T-cell (primary cell): ENCODE results near the gene ILKAP. TPM values are rescaled to one million over a fixed set of nuclear protein-coding genes. Genes with fewer than 3 reads are reported as not detected.

ENCODE experiments used
- ATAC-seq, 4 experiments: fragments of 200-7000 bp in 3 of 4; fragments of 150-1000 bp in 1 of 4; cut with Tn5 transposase; replicated peaks in 1 of 4; 1 replicate in 3 of 4; 2 replicates in 1 of 4; pipeline ENCODE4 v1.10.0; 2021; ENCODE audit warnings: moderate library complexity in 3 of 4, mild to moderate bottlenecking in 2 of 4, moderate number of reproducible peaks in 1 of 4
- CTCF ChIA-PET, 2 donors: fragments of 300-600 bp; sonication (Branson Sonifier 250); formaldehyde crosslinking; loops; one replicate each; lab custom pipeline; 2022; ENCODE audit warnings: antibody characterized with exemption in 2 of 2; lab: Charles Lee
- POLR2A ChIA-PET, 2 donors: fragments of 300-600 bp; sonication (Branson Sonifier 250); formaldehyde crosslinking; loops; one replicate each; lab custom pipeline; 2022; ENCODE audit warnings: antibody characterized with exemption in 2 of 2; lab: Charles Lee
- DNase-seq, 35 experiments: peaks; one replicate each; pipeline versions ENCODE4 v3.0.0 to v3.0.0-alpha.2; 2013 to 2023
- H3K27ac ChIP-seq: one replicate; pipeline ENCODE4 v1.5.1; 2013; ENCODE audit warnings: low read length
- H3K27me3 ChIP-seq, 2 experiments: replicated peaks in 1 of 2; 1 replicate in 1 of 2; 2 replicates in 1 of 2; pipeline versions ENCODE4 v1.6.1 to v1.7.0; 2013; ENCODE audit warnings: low read length in 1 of 2, mixed read lengths in 1 of 2; ENCODE audit not compliant: control insufficient read depth in 2 of 2, insufficient read depth in 2 of 2; ENCODE audit errors: extremely low read depth in 1 of 2
- H3K36me3 ChIP-seq, 2 donors: 1 replicate in 1 of 2; 2 replicates in 1 of 2; pipeline versions ENCODE4 v1.6.1 to v1.7.0; 2013; ENCODE audit warnings: low read length in 1 of 2; ENCODE audit not compliant: control insufficient read depth in 2 of 2, insufficient read depth in 1 of 2; ENCODE audit errors: extremely low read depth in 1 of 2
- H3K4me1 ChIP-seq, 2 experiments: 1 replicate in 1 of 2; 2 replicates in 1 of 2; pipeline versions ENCODE4 v1.6.1 to v1.7.0; 2013; ENCODE audit warnings: low read length in 2 of 2, mixed read lengths in 1 of 2; ENCODE audit not compliant: insufficient read depth in 2 of 2, control insufficient read depth in 1 of 2; ENCODE audit errors: extremely low read depth in 1 of 2
- H3K4me3 ChIP-seq, 2 donors: 1 replicate in 1 of 2; 2 replicates in 1 of 2; pipeline versions ENCODE4 v1.5.1 to v1.7.0; 2013; ENCODE audit warnings: mild to moderate bottlenecking in 2 of 2, low read length in 1 of 2, moderate library complexity in 1 of 2; ENCODE audit not compliant: control insufficient read depth in 1 of 2; ENCODE audit errors: extremely low read depth in 1 of 2
- H3K9me3 ChIP-seq: 2 replicates; pipeline ENCODE4 v1.7.0; 2013
- H3K27ac Mint-ChIP-seq, 2 donors: one replicate each; pipeline ENCODE4 v1.8.0; 2020 to 2021; ENCODE audit warnings: mild to moderate bottlenecking in 2 of 2, mixed read lengths in 2 of 2
- H3K27me3 Mint-ChIP-seq, 2 donors: one replicate each; pipeline ENCODE4 v1.8.0; 2021 to 2022; ENCODE audit warnings: mixed read lengths in 2 of 2
- H3K36me3 Mint-ChIP-seq: one replicate; pipeline ENCODE4 v1.8.0; 2021; ENCODE audit warnings: mixed read lengths
- H3K4me1 Mint-ChIP-seq, 3 donors: one replicate each; pipeline ENCODE4 v1.8.0; 2020 to 2022; ENCODE audit warnings: mixed read lengths in 3 of 3, mild to moderate bottlenecking in 1 of 3
- H3K4me3 Mint-ChIP-seq, 3 donors: one replicate each; pipeline ENCODE4 v1.8.0; 2020 to 2022; ENCODE audit warnings: mild to moderate bottlenecking in 3 of 3, mixed read lengths in 3 of 3, moderate library complexity in 3 of 3
- H3K9me3 Mint-ChIP-seq, 3 donors: one replicate each; pipeline ENCODE4 v1.8.0; 2020 to 2022; ENCODE audit warnings: mixed read lengths in 3 of 3
- WGBS: methylation state at CpG from one replicate; pipeline ENCODE4 v1.1.5; 2013; ENCODE audit warnings: missing lambda C conversion rate; ENCODE audit not compliant: insufficient coverage; 5-methylcytosine and 5-hydroxymethylcytosine counted together
- total RNA-seq, 35 experiments: library from RNA in 6 of 35; stranded (reverse) in 6 of 35; fragments of 120-200 nt in 1 of 35; gene quantifications; one replicate each; pipeline versions ENCODE4 v1.2.1 to v1.2.4 and lab custom pipeline; 2013 to 2026

Gene ILKAP
- total RNA-seq, 5 donors from 2014 or later (not counting 1 experiment from before 2014, with no cell fraction given): 72.8 to 120 (median 76.3) TPM

- WGBS: no CpG with 5 or more reads among the region's 2 CpGs
These were observed 38.5 kb upstream of the ILKAP start for GRCh38 chr2:238241970-238242369.

GRCh38 chr2:238240757-238241711 lies 37.5 kb upstream of the ILKAP start:
- Mint-ChIP-seq H3K36me3 (peaks cover 9% of the 10 kb centered on the region), H3K4me1 (peaks cover 3 to 8% (median 5%) of the 10 kb centered on the region in 3 donors), H3K4me3 (peak overlapping the region; percentile 44 to 87 (median 63)), H3K27ac (no peak overlapping the region), H3K27me3 (peaks cover 1 to 8% of the 10 kb centered on the region in 2 donors), H3K9me3 (no peaks in the 10 kb centered on the region)
- CTCF ChIA-PET: no interaction called here
- 17% methylated on average over 59 of the region's 71 CpGs for WGBS
- peaks cover 0 to 6% of the 10 kb centered on the region in 2 donors for H3K36me3 ChIP-seq
- H3K9me3 ChIP-seq: no peaks in the 10 kb centered on the region
- DNase-seq (peak in 7 of 35 experiments; percentile 12 to 49 (median 23)), ATAC-seq (no peak)
- peak overlapping the region in 1 of 2 donors; percentile 47 for H3K4me3 ChIP-seq
- peaks cover 16 to 32% of the 10 kb centered on the region in 2 experiments for H3K27me3 ChIP-seq
- peaks cover 0 to 22% of the 10 kb centered on the region in 2 experiments for H3K4me1 ChIP-seq
- POLR2A ChIA-PET: no interaction called here
- H3K27ac ChIP-seq: no peak overlapping the region

More at GRCh38 chr2:238241970-238242369, 38.5 kb upstream of the ILKAP start:
- no peaks in the 10 kb centered on the region for H3K9me3 Mint-ChIP-seq
- DNase-seq: no peak
- peaks cover 7 to 23% of the 10 kb centered on the region in 2 experiments for H3K27me3 ChIP-seq
- ChIA-PET CTCF (interaction anchor here in 1 of 2 donors (1.4 kb wide), 1 partner anchor 11 kb away, joined by 5 read pairs; no protein-coding TSS in a partner anchor), POLR2A (interaction anchor here in 1 of 2 donors (0.6 kb wide), 1 partner anchor 43 kb away, joined by 3 read pairs; no protein-coding TSS in a partner anchor)
- H3K4me1 Mint-ChIP-seq: peaks cover 3 to 8% (median 5%) of the 10 kb centered on the region in 3 donors
- ATAC-seq: no peak
- H3K27me3 Mint-ChIP-seq: peaks cover 0 to 3% of the 10 kb centered on the region in 2 donors
- peak overlapping the region in 1 of 2 donors; percentile 22 for H3K27ac Mint-ChIP-seq
- no peak overlapping the region for H3K27ac ChIP-seq
- H3K36me3 Mint-ChIP-seq: peaks cover 13% of the 10 kb centered on the region
- H3K4me1 ChIP-seq: peaks cover 0 to 22% of the 10 kb centered on the region in 2 experiments
- peaks cover under 1 to 6% of the 10 kb centered on the region in 2 donors for H3K36me3 ChIP-seq
- peak overlapping the region; percentile 44 to 87 (median 63) for H3K4me3 Mint-ChIP-seq
- H3K4me3 ChIP-seq: no peak overlapping the region
- H3K9me3 ChIP-seq: no peaks in the 10 kb centered on the region

GRCh38 chr2:238239863-238240756 lies 36.6 kb upstream of the ILKAP start, which contains the start of gene HES6:
Gene HES6, minus strand, starts transcription at chr2:238240038. Its CDS starts 133 bp downstream, at chr2:238239905.
- Histone ChIP-seq H3K9me3 (no peaks in the 10 kb centered on the region), H3K4me3 (peak within 1 kb of the TSS; percentile 51 to 66), H3K27me3 (peaks cover 17 to 40% of the 10 kb centered on the region in 2 experiments), H3K27ac (no peak within 1 kb of the TSS), H3K4me1 (peaks cover 0 to 22% of the 10 kb centered on the region in 2 experiments), H3K36me3 (peaks cover 0 to 1% of the 10 kb centered on the region in 2 donors)
- peaks cover 10 to 17% of the 10 kb centered on the region in 2 donors for H3K27me3 Mint-ChIP-seq
- ChIA-PET POLR2A (no interaction called here), CTCF (no interaction called here)
- no peaks in the 10 kb centered on the region for H3K9me3 Mint-ChIP-seq
- H3K4me1 Mint-ChIP-seq: peaks cover 3 to 8% (median 5%) of the 10 kb centered on the region in 3 donors
- DNase-seq (peak; percentile 31 to 86 (median 64)), ATAC-seq (peak; percentile 83 to 86 (median 84))
- peaks cover 2% of the 10 kb centered on the region for H3K36me3 Mint-ChIP-seq
- peak within 1 kb of the TSS in 1 of 2 donors; percentile 55 for H3K27ac Mint-ChIP-seq
- 1% methylated on average over 81 of the region's 105 CpGs for WGBS
- H3K4me3 Mint-ChIP-seq: peak within 1 kb of the TSS; percentile 83 to 92 (median 87)

GRCh38 chr2:238239543-238239862 lies 36.0 kb upstream of the ILKAP start:
- POLR2A ChIA-PET: interaction anchor here in 1 of 2 donors (0.7 kb wide), 1 partner anchor 38 kb away, joined by 6 read pairs; no protein-coding TSS in a partner anchor
- Mint-ChIP-seq H3K9me3 (no peaks in the 10 kb centered on the region), H3K4me1 (peaks cover 3 to 10% (median 5%) of the 10 kb centered on the region in 3 donors), H3K36me3 (no peaks in the 10 kb centered on the region), H3K4me3 (peak overlapping the region in 2 of 3 donors; percentile 9 to 87), H3K27ac (no peak overlapping the region), H3K27me3 (peaks cover 12 to 19% of the 10 kb centered on the region in 2 donors)
- Histone ChIP-seq H3K9me3 (no peaks in the 10 kb centered on the region), H3K4me3 (peak overlapping the region in 1 of 2 donors; percentile 66), H3K36me3 (no peaks in the 10 kb centered on the region), H3K27ac (no peak overlapping the region), H3K4me1 (peaks cover 0 to 26% of the 10 kb centered on the region in 2 experiments), H3K27me3 (peaks cover 17 to 45% of the 10 kb centered on the region in 2 experiments)
- WGBS: under 1% methylated on average over 43 of the region's 43 CpGs
- DNase-seq: peak in 12 of 35 experiments; percentile 15 to 46 (median 27)
- ATAC-seq: peak in 3 of 4 experiments; percentile 39 to 47 (median 43)
- CTCF ChIA-PET: no interaction called here

- peaks cover 17 to 48% of the 10 kb centered on the region in 2 experiments for H3K27me3 ChIP-seq
- peak overlapping the region; percentile 52 to 87 (median 62) for H3K4me3 Mint-ChIP-seq
- ChIA-PET POLR2A (interaction anchor here in 1 of 2 donors (0.7 kb wide), 1 partner anchor 38 kb away, joined by 6 read pairs; no protein-coding TSS in a partner anchor), CTCF (no interaction called here)
- H3K4me3 ChIP-seq: peak overlapping the region; percentile 8 to 62
- H3K4me1 Mint-ChIP-seq: peaks cover 5 to 11% (median 5%) of the 10 kb centered on the region in 3 donors
- peaks cover 0 to 28% of the 10 kb centered on the region in 2 experiments for H3K4me1 ChIP-seq
- H3K27ac Mint-ChIP-seq: no peak overlapping the region
- no peak overlapping the region for H3K27ac ChIP-seq
- peak in 31 of 35 experiments; percentile 16 to 65 (median 36) for DNase-seq
- H3K36me3 Mint-ChIP-seq: no peaks in the 10 kb centered on the region
- peaks cover 12 to 19% of the 10 kb centered on the region in 2 donors for H3K27me3 Mint-ChIP-seq
- H3K9me3 Mint-ChIP-seq: no peaks in the 10 kb centered on the region
- WGBS: 23% methylated on average over 73 of the region's 75 CpGs
- ATAC-seq: peak; percentile 38 to 59 (median 52)
- no peaks in the 10 kb centered on the region for H3K36me3 ChIP-seq
- H3K9me3 ChIP-seq: no peaks in the 10 kb centered on the region
These were observed 35.5 kb upstream of the ILKAP start for GRCh38 chr2:238238766-238239542.
